GM23338 (cell line): ENCODE measurements around the gene EZH2. TPM values are rescaled to one million over a fixed set of nuclear protein-coding genes. Genes with fewer than 3 reads are reported as not detected.

Experiments
- ATAC-seq: fragments of 200-7000 bp; cut with Tn5 transposase; 3 replicates; pipeline ENCODE4 v1.9.1; 2020
- DNase-seq: peaks from one replicate; pipeline ENCODE4 v3.0.0-alpha.2; 2015; ENCODE audit warnings: low spot score
- H2AFZ ChIP-seq: fragments of 200-600 bp; sonication (generic); 2 replicates; pipeline ENCODE4 v1.8.0; 2016; ENCODE audit warnings: antibody characterized with exemption, mild to moderate bottlenecking, moderate library complexity
- H3F3A ChIP-seq: fragments of 200-600 bp; sonication (generic); replicated peaks from 2 replicates; pipeline ENCODE4 v1.8.0; 2017; ENCODE audit warnings: antibody characterized with exemption, mixed run types, low read depth
- H3K27ac ChIP-seq: fragments of 200-600 bp; sonication (generic); 2 replicates; pipeline ENCODE4 v1.6.1; 2016; ENCODE audit warnings: low read depth
- H3K27me3 ChIP-seq: fragments of 200-600 bp; sonication (generic); 2 replicates; pipeline ENCODE4 v1.8.0; 2016; ENCODE audit warnings: mild to moderate bottlenecking, mixed run types, moderate library complexity; ENCODE audit not compliant: insufficient read depth
- H3K36me3 ChIP-seq: fragments of 200-600 bp; sonication (generic); 2 replicates; pipeline ENCODE4 v1.8.0; 2016; ENCODE audit warnings: mild to moderate bottlenecking; ENCODE audit not compliant: insufficient read depth
- H3K4me1 ChIP-seq: fragments of 200-600 bp; sonication (generic); 2 replicates; pipeline ENCODE4 v1.8.0; 2016; ENCODE audit warnings: mild to moderate bottlenecking, moderate library complexity; ENCODE audit not compliant: insufficient read depth
- H3K4me2 ChIP-seq: fragments of 200-600 bp; sonication (generic); 2 replicates; pipeline ENCODE4 v1.7.1; 2017; ENCODE audit warnings: mixed run types
- H3K4me3 ChIP-seq: fragments of 200-600 bp; sonication (generic); 2 replicates; pipeline ENCODE4 v1.6.1; 2016; ENCODE audit warnings: mixed run types
- H3K79me2 ChIP-seq: fragments of 200-600 bp; sonication (generic); replicated peaks from 2 replicates; pipeline ENCODE4 v1.8.0; 2017; ENCODE audit warnings: mild to moderate bottlenecking; ENCODE audit not compliant: insufficient read depth
- H3K9me2 ChIP-seq: fragments of 200-600 bp; sonication (generic); 2 replicates; pipeline ENCODE4 v1.8.0; 2017; ENCODE audit not compliant: insufficient read depth
- H4K20me1 ChIP-seq: fragments of 200-600 bp; sonication (generic); replicated peaks from 2 replicates; pipeline ENCODE4 v1.8.0; 2017; ENCODE audit warnings: mild to moderate bottlenecking; ENCODE audit not compliant: insufficient read depth
- H3K27ac Mint-ChIP-seq: 2 replicates; pipeline ENCODE4 v1.8.0; 2020; ENCODE audit warnings: inconsistent platforms, mild to moderate bottlenecking, moderate library complexity, mixed read lengths
- H3K27me3 Mint-ChIP-seq: 3 replicates; pipeline ENCODE4 v1.8.0; 2022; ENCODE audit warnings: low read depth, mild to moderate bottlenecking, moderate library complexity, mixed read lengths, inconsistent platforms; ENCODE audit not compliant: insufficient read depth, poor library complexity
- H3K36me3 Mint-ChIP-seq: 3 replicates; pipeline ENCODE4 v1.8.0; 2021; ENCODE audit warnings: low read depth, mild to moderate bottlenecking, inconsistent platforms, moderate library complexity, mixed read lengths
- H3K4me1 Mint-ChIP-seq: 3 replicates; pipeline ENCODE4 v1.8.0; 2020; ENCODE audit warnings: mild to moderate bottlenecking, inconsistent platforms, mixed read lengths
- H3K4me3 Mint-ChIP-seq: 3 replicates; pipeline ENCODE4 v1.8.0; 2021; ENCODE audit warnings: moderate library complexity, mild to moderate bottlenecking, inconsistent platforms, mixed read lengths
- H3K9me3 Mint-ChIP-seq: 3 replicates; pipeline ENCODE4 v1.8.0; 2020; ENCODE audit warnings: moderate library complexity, mild to moderate bottlenecking, inconsistent platforms, mixed read lengths
- CREB1 ChIP-seq: fragments of 250-450 bp; sonication (Bioruptor Pico); IDR thresholded peaks from 2 replicates; pipeline ENCODE4 v1.5.0; 2020; ENCODE audit warnings: low read depth, mild to moderate bottlenecking, moderate library complexity
- EZH2 ChIP-seq: fragments of 200-600 bp; sonication (generic); IDR thresholded peaks from one replicate; pipeline ENCODE4 v1.8.0; 2017; ENCODE audit warnings: antibody characterized with exemption, mild to moderate bottlenecking, low read depth; ENCODE audit not compliant: unreplicated experiment
- EZH2phosphoT487 ChIP-seq: fragments of 200-600 bp; sonication (generic); IDR thresholded peaks from one replicate; pipeline ENCODE4 v1.8.1; 2018; ENCODE audit warnings: antibody characterized with exemption; ENCODE audit not compliant: unreplicated experiment
- JUNB ChIP-seq: IDR thresholded peaks from one replicate; pipeline ENCODE4 v1.6.1; 2016; ENCODE audit warnings: antibody characterized with exemption; ENCODE audit not compliant: unreplicated experiment
- NANOG ChIP-seq: IDR thresholded peaks from 2 replicates; pipeline ENCODE4 v1.6.1; 2016; ENCODE audit warnings: antibody characterized with exemption, borderline replicate concordance
- POLR2AphosphoS5 ChIP-seq: IDR thresholded peaks from 2 replicates; pipeline ENCODE4 v1.6.1; 2016; ENCODE audit warnings: antibody characterized with exemption, low read depth
- STAT1 ChIP-seq: IDR thresholded peaks from one replicate; pipeline ENCODE4 v1.6.1; 2016; ENCODE audit warnings: antibody characterized with exemption; ENCODE audit not compliant: unreplicated experiment
- ZNF114 ChIP-seq: fragments of 250-450 bp; sonication (Bioruptor Pico); IDR thresholded peaks from 2 replicates; pipeline ENCODE4 v1.5.0; 2020; ENCODE audit warnings: mild to moderate bottlenecking, moderate library complexity
- ZNF331 ChIP-seq: fragments of 250-450 bp; sonication (Bioruptor Pico); IDR thresholded peaks from 2 replicates; pipeline ENCODE4 v1.5.0; 2020; ENCODE audit warnings: low read depth, mild to moderate bottlenecking, moderate library complexity
- polyA plus RNA-seq: library from polyadenylated mRNA; unstranded; fragments of >200 nt; fragmentation: Nextera tagmentation; extraction: Ambion mirVana; gene quantifications from 2 replicates; pipeline ENCODE4 v1.2.1, GENCODE V29; 2016
- total RNA-seq: library from RNA; depleted of rRNA; stranded (reverse); fragments of >200 nt; shearing (Covaris generic); gene quantifications from 2 replicates; pipeline ENCODE4 v1.2.3, GENCODE V29; 2014
- TF ChIP-seq, protein P1 (sequence below), 2 experiments: fragments of 200-600 bp in 1 of 2; sonication (generic) in 1 of 2; conservative IDR thresholded peaks; 2 replicates each; pipeline versions ENCODE4 v1.5.1 to v1.6.1; 2016 to 2017; ENCODE audit warnings: antibody characterized with exemption in 2 of 2, low read depth in 2 of 2, mild to moderate bottlenecking in 2 of 2, moderate library complexity in 1 of 2
- TF ChIP-seq, protein P2 (sequence below): IDR thresholded peaks from one replicate; pipeline ENCODE4 v1.6.1; 2018; ENCODE audit warnings: antibody characterized with exemption; ENCODE audit not compliant: unreplicated experiment
- TF ChIP-seq, protein P3 (sequence below): fragments of 250-450 bp; sonication (Bioruptor Pico); IDR thresholded peaks from 2 replicates; pipeline ENCODE4 v1.5.0; 2020; ENCODE audit warnings: mild to moderate bottlenecking, moderate library complexity
- TF ChIP-seq, protein P4 (sequence below): IDR thresholded peaks from 2 replicates; pipeline ENCODE4 v1.6.1; 2016; ENCODE audit warnings: antibody characterized with exemption

Gene EZH2
- total and polyA plus RNA-seq, 2 experiments from 2014 or later = 33.9 to 38.6 TPM

DNA sequence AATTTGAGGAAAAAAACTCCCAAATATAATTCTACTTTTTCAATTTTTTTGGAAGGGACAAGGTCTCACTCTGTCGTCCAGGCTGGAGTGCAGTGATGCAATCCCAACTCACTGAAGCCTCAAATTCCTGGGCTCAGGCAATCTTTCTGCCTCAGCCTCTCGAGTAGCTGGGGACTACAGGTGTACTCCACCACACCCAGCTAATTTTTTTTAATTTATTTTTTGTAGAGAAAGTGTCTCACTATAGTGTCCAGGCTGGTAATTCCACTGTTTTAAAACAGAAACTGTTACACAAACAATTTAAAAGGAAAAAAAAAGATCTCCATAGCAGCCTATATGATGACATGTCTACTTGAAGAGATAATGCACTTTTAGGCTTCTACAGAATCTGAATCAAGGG lies 25.6 kb downstream of the EZH2 start:
- Mint-ChIP-seq H3K4me1 (peaks cover 23% of the 10 kb centered on the region), H3K9me3 (no peaks in the 10 kb centered on the region)

More for the DNA sequence above, 25.6 kb downstream of the EZH2 start:
- Mint-ChIP-seq H3K27ac (no peak overlapping the region), H3K4me3 (no peak overlapping the region), H3K36me3 (no peaks in the 10 kb centered on the region), H3K27me3 (no peaks in the 10 kb centered on the region)
- no peaks in the 10 kb centered on the region for H3K36me3 ChIP-seq
- H2AFZ ChIP-seq = no peak overlapping the region
- TF ChIP-seq, protein P1, sequence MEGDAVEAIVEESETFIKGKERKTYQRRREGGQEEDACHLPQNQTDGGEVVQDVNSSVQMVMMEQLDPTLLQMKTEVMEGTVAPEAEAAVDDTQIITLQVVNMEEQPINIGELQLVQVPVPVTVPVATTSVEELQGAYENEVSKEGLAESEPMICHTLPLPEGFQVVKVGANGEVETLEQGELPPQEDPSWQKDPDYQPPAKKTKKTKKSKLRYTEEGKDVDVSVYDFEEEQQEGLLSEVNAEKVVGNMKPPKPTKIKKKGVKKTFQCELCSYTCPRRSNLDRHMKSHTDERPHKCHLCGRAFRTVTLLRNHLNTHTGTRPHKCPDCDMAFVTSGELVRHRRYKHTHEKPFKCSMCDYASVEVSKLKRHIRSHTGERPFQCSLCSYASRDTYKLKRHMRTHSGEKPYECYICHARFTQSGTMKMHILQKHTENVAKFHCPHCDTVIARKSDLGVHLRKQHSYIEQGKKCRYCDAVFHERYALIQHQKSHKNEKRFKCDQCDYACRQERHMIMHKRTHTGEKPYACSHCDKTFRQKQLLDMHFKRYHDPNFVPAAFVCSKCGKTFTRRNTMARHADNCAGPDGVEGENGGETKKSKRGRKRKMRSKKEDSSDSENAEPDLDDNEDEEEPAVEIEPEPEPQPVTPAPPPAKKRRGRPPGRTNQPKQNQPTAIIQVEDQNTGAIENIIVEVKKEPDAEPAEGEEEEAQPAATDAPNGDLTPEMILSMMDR (conservative IDR thresholded peaks at IDR 0.05; ENCODE audit: low read depth in 2 of 2) = no peak
- no peak for TF ChIP-seq NANOG
- TF ChIP-seq EZH2phosphoT487 = no peak
- TF ChIP-seq, protein P2, sequence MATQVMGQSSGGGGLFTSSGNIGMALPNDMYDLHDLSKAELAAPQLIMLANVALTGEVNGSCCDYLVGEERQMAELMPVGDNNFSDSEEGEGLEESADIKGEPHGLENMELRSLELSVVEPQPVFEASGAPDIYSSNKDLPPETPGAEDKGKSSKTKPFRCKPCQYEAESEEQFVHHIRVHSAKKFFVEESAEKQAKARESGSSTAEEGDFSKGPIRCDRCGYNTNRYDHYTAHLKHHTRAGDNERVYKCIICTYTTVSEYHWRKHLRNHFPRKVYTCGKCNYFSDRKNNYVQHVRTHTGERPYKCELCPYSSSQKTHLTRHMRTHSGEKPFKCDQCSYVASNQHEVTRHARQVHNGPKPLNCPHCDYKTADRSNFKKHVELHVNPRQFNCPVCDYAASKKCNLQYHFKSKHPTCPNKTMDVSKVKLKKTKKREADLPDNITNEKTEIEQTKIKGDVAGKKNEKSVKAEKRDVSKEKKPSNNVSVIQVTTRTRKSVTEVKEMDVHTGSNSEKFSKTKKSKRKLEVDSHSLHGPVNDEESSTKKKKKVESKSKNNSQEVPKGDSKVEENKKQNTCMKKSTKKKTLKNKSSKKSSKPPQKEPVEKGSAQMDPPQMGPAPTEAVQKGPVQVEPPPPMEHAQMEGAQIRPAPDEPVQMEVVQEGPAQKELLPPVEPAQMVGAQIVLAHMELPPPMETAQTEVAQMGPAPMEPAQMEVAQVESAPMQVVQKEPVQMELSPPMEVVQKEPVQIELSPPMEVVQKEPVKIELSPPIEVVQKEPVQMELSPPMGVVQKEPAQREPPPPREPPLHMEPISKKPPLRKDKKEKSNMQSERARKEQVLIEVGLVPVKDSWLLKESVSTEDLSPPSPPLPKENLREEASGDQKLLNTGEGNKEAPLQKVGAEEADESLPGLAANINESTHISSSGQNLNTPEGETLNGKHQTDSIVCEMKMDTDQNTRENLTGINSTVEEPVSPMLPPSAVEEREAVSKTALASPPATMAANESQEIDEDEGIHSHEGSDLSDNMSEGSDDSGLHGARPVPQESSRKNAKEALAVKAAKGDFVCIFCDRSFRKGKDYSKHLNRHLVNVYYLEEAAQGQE = no peak
- TF ChIP-seq ZNF114 (CRISPR knock-in tag) = no peak
- no peak for TF ChIP-seq JUNB
- TF ChIP-seq, protein P3, sequence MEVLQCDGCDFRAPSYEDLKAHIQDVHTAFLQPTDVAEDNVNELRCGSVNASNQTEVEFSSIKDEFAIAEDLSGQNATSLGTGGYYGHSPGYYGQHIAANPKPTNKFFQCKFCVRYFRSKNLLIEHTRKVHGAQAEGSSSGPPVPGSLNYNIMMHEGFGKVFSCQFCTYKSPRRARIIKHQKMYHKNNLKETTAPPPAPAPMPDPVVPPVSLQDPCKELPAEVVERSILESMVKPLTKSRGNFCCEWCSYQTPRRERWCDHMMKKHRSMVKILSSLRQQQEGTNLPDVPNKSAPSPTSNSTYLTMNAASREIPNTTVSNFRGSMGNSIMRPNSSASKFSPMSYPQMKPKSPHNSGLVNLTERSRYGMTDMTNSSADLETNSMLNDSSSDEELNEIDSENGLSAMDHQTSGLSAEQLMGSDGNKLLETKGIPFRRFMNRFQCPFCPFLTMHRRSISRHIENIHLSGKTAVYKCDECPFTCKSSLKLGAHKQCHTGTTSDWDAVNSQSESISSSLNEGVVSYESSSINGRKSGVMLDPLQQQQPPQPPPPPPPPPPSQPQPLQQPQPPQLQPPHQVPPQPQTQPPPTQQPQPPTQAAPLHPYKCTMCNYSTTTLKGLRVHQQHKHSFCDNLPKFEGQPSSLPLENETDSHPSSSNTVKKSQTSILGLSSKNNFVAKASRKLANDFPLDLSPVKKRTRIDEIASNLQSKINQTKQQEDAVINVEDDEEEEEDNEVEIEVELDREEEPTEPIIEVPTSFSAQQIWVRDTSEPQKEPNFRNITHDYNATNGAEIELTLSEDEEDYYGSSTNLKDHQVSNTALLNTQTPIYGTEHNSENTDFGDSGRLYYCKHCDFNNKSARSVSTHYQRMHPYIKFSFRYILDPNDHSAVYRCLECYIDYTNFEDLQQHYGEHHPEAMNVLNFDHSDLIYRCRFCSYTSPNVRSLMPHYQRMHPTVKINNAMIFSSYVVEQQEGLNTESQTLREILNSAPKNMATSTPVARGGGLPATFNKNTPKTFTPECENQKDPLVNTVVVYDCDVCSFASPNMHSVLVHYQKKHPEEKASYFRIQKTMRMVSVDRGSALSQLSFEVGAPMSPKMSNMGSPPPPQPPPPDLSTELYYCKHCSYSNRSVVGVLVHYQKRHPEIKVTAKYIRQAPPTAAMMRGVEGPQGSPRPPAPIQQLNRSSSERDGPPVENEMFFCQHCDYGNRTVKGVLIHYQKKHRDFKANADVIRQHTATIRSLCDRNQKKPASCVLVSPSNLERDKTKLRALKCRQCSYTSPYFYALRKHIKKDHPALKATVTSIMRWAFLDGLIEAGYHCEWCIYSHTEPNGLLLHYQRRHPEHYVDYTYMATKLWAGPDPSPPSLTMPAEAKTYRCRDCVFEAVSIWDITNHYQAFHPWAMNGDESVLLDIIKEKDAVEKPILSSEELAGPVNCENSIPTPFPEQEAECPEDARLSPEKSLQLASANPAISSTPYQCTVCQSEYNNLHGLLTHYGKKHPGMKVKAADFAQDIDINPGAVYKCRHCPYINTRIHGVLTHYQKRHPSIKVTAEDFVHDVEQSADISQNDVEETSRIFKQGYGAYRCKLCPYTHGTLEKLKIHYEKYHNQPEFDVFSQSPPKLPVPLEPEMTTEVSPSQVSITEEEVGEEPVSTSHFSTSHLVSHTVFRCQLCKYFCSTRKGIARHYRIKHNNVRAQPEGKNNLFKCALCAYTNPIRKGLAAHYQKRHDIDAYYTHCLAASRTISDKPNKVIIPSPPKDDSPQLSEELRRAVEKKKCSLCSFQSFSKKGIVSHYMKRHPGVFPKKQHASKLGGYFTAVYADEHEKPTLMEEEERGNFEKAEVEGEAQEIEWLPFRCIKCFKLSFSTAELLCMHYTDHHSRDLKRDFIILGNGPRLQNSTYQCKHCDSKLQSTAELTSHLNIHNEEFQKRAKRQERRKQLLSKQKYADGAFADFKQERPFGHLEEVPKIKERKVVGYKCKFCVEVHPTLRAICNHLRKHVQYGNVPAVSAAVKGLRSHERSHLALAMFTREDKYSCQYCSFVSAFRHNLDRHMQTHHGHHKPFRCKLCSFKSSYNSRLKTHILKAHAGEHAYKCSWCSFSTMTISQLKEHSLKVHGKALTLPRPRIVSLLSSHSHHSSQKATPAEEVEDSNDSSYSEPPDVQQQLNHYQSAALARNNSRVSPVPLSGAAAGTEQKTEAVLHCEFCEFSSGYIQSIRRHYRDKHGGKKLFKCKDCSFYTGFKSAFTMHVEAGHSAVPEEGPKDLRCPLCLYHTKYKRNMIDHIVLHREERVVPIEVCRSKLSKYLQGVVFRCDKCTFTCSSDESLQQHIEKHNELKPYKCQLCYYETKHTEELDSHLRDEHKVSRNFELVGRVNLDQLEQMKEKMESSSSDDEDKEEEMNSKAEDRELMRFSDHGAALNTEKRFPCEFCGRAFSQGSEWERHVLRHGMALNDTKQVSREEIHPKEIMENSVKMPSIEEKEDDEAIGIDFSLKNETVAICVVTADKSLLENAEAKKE (CRISPR knock-in tag) = no peak
- TF ChIP-seq ZNF331 (CRISPR knock-in tag) = no peak
- TF ChIP-seq STAT1 = no peak
- TF ChIP-seq, protein P4, sequence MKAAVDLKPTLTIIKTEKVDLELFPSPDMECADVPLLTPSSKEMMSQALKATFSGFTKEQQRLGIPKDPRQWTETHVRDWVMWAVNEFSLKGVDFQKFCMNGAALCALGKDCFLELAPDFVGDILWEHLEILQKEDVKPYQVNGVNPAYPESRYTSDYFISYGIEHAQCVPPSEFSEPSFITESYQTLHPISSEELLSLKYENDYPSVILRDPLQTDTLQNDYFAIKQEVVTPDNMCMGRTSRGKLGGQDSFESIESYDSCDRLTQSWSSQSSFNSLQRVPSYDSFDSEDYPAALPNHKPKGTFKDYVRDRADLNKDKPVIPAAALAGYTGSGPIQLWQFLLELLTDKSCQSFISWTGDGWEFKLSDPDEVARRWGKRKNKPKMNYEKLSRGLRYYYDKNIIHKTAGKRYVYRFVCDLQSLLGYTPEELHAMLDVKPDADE = no peak
- no peak for TF ChIP-seq EZH2
- TF ChIP-seq CREB1 (CRISPR knock-in tag) = no peak
- no peak for TF ChIP-seq POLR2AphosphoS5
- H3F3A ChIP-seq = no peaks in the 10 kb centered on the region
- ATAC-seq = no peak
- no peak overlapping the region for H3K27ac ChIP-seq
- H4K20me1 ChIP-seq = peaks cover 31% of the 10 kb centered on the region
- peaks cover 21% of the 10 kb centered on the region for H3K4me1 ChIP-seq
- no peak for DNase-seq
- no peaks in the 10 kb centered on the region for H3K9me2 ChIP-seq
- no peak overlapping the region for H3K4me3 ChIP-seq
- H3K79me2 ChIP-seq = peaks cover 100% of the 10 kb centered on the region
- H3K4me2 ChIP-seq = no peak overlapping the region
- H3K27me3 ChIP-seq = no peaks in the 10 kb centered on the region
